22Rv1 (cell line): ENCODE data around the gene SDR42E2.

Source experiments
- CTCF ChIP-seq: fragments of 450-650 bp; IDR thresholded peaks from 2 replicates; pipeline ENCODE4 v1.5.1; 2017; ENCODE audit warnings: mild to moderate bottlenecking
- ZFX ChIP-seq: fragments of 450-650 bp; IDR thresholded peaks from 2 replicates; pipeline ENCODE4 v1.6.1; 2017; ENCODE audit warnings: antibody characterized with exemption, borderline replicate concordance

DNA sequence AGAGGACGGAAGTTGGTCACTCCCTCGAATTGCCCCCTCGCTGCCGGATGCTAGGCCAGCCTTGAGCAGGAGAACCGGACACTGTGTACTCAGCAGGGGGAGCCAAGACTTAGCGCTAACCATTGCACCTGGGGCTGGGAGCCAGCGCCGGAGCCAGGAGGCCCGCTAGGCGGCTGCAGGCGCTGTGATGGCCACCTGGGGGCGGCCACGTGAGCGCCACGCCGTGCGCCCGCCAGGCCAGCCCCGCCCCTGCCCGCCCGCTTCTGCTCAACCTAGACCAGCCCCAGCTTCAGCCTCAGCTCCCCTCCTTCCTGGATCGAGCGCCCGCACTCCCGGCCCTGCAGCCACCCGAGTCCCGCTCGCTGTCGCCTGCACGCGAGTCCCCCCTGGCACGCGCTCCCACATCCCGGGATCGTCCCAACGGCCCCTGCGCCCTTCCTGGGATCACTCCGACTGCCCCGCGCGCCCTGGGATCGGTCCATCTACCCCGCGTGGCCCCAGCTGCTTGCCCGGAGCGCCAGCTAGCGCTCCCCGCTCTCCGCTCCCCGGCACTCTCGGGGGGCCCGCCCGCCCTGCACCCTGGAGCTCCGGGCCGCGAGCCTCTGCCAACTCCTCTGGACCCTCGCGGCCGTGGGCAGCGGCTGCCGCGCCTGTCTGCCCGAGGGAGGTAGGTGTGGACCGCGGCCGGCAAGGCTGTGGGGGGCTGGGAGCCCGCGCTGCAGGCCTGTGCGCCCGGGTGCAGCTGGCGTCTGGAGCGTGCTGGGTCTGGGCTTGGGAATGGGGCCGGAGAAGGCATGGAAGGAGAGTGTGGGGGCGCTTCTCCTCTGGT lies 43.9 kb downstream of the SDR42E2 start, which contains the start of gene EEF2K:
- peak; percentile 87 for TF ChIP-seq CTCF
- TF ChIP-seq ZFX, result no peak
